Measurements from ENCODE around the gene MINDY4.

GRCh38 chr7:30788640-30789333, 17.6 kb downstream of the MINDY4 start:
- TF ChIP-seq, protein P1, sequence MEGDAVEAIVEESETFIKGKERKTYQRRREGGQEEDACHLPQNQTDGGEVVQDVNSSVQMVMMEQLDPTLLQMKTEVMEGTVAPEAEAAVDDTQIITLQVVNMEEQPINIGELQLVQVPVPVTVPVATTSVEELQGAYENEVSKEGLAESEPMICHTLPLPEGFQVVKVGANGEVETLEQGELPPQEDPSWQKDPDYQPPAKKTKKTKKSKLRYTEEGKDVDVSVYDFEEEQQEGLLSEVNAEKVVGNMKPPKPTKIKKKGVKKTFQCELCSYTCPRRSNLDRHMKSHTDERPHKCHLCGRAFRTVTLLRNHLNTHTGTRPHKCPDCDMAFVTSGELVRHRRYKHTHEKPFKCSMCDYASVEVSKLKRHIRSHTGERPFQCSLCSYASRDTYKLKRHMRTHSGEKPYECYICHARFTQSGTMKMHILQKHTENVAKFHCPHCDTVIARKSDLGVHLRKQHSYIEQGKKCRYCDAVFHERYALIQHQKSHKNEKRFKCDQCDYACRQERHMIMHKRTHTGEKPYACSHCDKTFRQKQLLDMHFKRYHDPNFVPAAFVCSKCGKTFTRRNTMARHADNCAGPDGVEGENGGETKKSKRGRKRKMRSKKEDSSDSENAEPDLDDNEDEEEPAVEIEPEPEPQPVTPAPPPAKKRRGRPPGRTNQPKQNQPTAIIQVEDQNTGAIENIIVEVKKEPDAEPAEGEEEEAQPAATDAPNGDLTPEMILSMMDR (conservative IDR thresholded peaks at IDR 0.05 in 1 of 2, IDR thresholded peaks at IDR 0.05 in 1 of 2; ENCODE audit: low read depth in 1 of 2, low read length in 2 of 2) = no peak
- no peak for TF ChIP-seq EZH2 (IDR thresholded peaks at IDR 0.05; ENCODE audit: low read length, missing control alignments)
